Measurements from ENCODE around the gene CCR1.
"Not testable (repeated sequence)": the region's sequence is repeated elsewhere in the genome, so short reads cannot be mapped to it uniquely, and the experiment has no call there.

The CCR1 gene

DNA sequence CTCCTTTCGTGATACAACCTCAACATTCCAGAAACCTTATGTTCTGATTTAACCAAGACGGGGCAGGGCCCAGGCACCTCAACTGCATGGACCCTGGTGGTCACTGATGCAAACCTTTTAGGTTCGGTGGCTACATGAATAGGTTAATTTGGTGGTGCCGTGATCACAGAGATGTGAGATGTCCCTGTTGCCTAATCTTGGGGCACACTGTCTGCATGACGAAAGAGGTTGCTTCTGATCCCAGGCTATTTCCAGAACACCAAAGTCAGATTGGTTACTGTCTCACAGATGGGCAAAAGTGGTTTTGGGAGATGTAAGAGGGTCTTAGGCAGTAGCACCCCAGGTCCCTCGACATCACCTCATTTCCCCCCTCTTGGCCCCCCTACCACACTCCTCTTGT, 4.0 kb upstream of the CCR1 start:
- DNase-seq (ENCODE audit: low read depth), result no peak

DNA sequence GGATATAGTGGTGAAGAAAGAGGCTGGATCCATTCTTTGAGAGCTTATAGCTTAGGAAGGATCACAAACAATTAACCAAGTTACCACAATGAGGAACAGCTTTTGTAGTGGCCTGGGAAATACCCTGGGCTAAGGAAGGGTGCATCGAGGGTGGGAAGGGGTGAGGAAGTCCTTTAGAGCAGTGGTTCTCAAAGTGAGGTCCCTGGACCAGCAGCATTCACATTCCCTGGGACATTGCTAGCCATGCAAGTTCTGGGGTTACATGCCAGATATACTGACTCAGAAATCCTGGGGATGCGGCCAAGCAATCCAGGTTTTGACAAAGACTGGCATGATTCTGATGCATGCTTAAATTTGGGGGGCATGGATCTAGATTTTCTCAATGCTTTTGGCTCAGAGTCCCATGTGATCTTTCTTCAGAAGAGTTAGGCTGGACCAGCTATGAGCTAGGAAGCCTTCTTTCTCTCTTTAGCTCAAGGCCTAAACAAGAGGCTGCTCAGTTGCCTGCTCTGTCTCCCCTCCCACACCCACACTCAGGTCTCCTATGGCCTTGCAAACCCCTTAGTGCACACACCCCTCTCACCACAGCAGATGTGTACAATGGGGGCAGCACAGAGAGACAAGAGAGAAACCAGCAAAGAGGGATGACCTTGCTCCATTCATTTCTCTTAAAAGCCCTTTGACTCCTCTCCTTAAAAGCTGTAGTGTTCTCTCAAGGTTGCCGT, 1.8 kb upstream of the CCR1 start:
- no peak for DNase-seq (ENCODE audit: low read depth)

- DNase-seq (ENCODE audit: low read depth), result no peak
Observed at GRCh38 chr3:46209053-46209452, 940 bp upstream of the CCR1 start.

DNA sequence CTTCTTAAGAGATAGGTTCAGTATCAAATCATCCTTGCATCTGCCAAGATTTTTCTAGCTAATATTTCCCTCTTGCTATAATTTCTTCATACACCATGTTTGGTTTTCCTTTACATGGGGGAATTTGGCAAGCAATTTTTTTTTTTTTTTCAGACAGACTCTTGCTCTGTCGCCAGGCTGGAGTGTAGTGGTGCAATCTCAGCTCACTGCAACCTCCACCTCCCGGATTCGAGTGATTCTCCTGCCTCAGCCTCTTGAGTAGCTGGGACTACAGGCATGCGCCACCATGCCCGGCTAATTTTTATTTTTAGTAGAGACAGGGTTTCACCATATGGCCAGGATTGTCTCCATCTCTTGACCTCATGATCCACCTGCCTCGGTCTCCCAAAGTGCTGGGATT, 599 bp downstream of the CCR1 start:
- not testable (repeated sequence) for DNase-seq (ENCODE audit: low read depth)

- DNase-seq (ENCODE audit: low read depth), result no peak
Observed at GRCh38 chr3:46206282-46207015, 1.7 kb downstream of the CCR1 start.

- no peak for DNase-seq (ENCODE audit: low read depth)
Observed at GRCh38 chr3:46205286-46205960, 2.7 kb downstream of the CCR1 start.

GRCh38 chr3:46203681-46204080, 4.4 kb downstream of the CCR1 start:
- no peak for DNase-seq (ENCODE audit: low read depth)

- no peak for DNase-seq (ENCODE audit: low read depth)
Observed at GRCh38 chr3:46202535-46202934, 5.6 kb downstream of the CCR1 start.

- no peak for DNase-seq (ENCODE audit: low read depth)
Observed at GRCh38 chr3:46200790-46201189, 7.3 kb downstream of the CCR1 start.

DNA sequence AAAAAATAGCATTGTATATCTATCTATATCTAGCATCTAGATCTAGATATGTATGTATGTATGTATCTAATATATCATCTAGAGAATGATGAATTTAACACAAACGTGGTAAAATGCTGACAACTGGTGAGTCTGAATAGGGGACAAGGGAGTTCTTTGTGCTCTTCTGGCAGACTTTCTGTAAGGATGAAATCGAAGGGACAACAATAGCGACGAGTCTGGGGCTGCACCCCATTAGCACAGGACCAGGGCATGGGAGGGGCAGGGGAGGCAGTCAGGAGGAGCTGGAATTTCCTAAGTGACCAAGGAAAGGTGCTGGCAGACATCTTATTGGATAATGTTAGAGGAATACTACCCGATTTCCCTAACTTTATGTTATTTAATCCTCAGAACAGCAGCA, 7.9 kb downstream of the CCR1 start:
- no peak for DNase-seq (ENCODE audit: low read depth)

DNA sequence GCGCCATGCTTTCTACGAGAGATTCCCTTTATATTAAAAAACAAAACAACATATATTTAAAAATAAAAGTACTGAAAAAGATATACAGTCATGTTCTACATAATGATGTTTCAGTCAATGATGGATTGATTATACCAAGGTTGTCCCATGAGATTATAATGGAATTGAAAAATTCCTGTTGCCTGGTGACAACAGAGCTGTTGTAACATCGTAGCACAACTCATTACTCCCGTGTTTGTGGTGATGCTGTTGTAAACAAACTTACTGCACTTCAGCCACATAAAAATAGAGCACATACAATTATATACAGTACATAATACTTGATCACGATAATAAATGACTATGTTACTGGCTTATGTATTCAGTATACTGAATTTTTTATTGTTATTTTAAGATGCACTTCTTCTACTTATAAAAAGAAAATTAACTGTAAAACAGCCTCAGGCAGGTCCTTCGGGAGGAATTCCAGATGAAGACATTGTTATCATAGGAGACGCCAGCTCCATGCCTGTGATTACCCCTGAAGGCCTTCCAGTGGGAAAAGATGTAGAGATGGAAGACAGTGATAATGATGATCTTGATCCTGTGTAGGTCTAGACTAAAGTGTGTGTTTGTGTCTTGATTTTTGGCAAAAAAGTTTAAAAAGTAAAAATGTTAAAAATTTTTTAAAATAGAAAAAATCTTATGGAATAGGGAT, 11.7 kb downstream of the CCR1 start:
- no peak for DNase-seq (ENCODE audit: low read depth)

- no peak for DNase-seq (ENCODE audit: low read depth)
Observed at GRCh38 chr3:46194868-46195553, 13.1 kb downstream of the CCR1 start.

GRCh38 chr3:46193436-46193835, 14.7 kb downstream of the CCR1 start:
- DNase-seq (ENCODE audit: low read depth), result no peak

- no peak for DNase-seq (ENCODE audit: low read depth)
Observed at GRCh38 chr3:46192939-46193338, 15.2 kb downstream of the CCR1 start.

GRCh38 chr3:46191730-46192129, 16.4 kb downstream of the CCR1 start:
- no peak for DNase-seq (ENCODE audit: low read depth)

GRCh38 chr3:46188708-46189107, 19.4 kb downstream of the CCR1 start:
- DNase-seq (ENCODE audit: low read depth), result no peak

DNA sequence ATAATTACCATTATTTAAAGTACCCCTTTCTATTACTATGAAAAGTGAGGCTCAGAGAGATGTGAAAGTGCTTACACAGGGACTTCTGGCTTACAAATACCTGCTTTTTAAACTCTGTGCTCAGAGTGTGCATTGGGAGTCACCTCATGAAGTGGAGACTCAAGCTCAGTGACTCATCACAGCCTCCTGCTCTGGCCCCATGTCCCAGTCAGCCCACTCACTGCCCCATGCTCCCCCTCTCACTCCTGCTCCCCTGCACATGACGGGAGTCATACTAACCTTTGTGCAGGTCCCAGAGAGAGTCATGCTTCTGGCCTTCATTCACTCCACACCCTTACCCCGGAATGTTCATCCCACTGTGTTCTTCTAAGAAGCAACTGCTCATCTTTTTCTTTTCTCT, 20.2 kb downstream of the CCR1 start:
- DNase-seq (ENCODE audit: low read depth), result no peak

DNA sequence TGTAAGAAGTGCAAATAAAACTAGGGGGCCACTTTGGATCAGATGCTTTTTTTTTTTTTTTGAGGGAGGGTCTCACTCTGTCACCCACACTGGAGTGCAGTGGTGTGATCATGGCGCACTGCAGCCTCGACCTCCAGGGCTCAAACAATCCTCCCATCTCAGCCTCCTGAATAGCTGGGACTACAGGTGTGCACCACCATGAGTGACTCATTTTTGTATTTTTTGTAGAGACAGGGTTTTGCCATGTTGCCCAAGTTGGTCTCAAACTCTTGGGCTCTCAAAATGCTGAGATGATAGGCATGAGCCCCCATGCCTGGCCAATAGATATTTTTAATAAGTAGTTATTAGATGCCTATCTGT, 20.8 kb downstream of the CCR1 start:
- DNase-seq (ENCODE audit: low read depth), result no peak

GRCh38 chr3:46186471-46187340, 21.4 kb downstream of the CCR1 start:
- no peak for DNase-seq (ENCODE audit: low read depth)

DNA sequence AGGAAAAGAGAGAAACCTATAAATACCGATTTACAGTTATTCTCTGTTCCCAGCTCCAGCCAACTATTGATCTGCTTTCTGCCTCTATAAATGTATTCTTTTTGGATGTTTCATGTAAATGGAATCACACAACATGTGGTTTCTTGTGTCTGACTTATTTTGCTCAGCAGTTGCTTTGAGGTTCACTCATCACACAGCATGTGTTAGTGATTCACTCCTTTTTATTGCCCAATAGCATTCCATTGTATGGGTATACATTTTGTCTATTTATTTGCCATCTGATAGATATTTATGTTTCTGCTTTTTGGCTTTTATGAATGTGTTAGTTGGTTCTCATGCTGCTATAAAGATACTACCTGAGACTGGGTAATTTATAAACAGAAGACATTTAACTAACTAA, 23.6 kb downstream of the CCR1 start:
- DNase-seq (ENCODE audit: low read depth), result no peak

GRCh38 chr3:46183330-46183729, 24.8 kb downstream of the CCR1 start:
- no peak for DNase-seq (ENCODE audit: low read depth)

Data from CMK (cell line).